Endodermal cell (in vitro differentiated cells): ENCODE measurements around the gene TRERF1. TPM values are rescaled to one million over a fixed set of nuclear protein-coding genes. Genes with fewer than 3 reads are reported as not detected.

Experiments
- DNase-seq: peaks from one replicate; pipeline ENCODE4 v3.0.0-alpha.2; 2017
- H3K27ac ChIP-seq: 2 replicates; pipeline ENCODE4 v1.5.1; 2013; ENCODE audit warnings: mild to moderate bottlenecking, low read depth, low read length, moderate library complexity
- H3K27me3 ChIP-seq: 2 replicates; pipeline ENCODE4 v1.6.1; 2013; ENCODE audit warnings: mild to moderate bottlenecking, low read length, moderate library complexity; ENCODE audit not compliant: insufficient read depth, control insufficient read depth, poor library complexity, severe bottlenecking
- H3K36me3 ChIP-seq: 2 replicates; pipeline ENCODE4 v1.7.0; 2013; ENCODE audit warnings: mild to moderate bottlenecking, low read length, moderate library complexity; ENCODE audit not compliant: control insufficient read depth, insufficient read depth
- H3K4me1 ChIP-seq: one replicate; pipeline ENCODE4 v1.7.0; 2013; ENCODE audit warnings: low read length; ENCODE audit not compliant: control insufficient read depth, insufficient read depth
- H3K4me3 ChIP-seq: 2 replicates; pipeline ENCODE4 v1.5.1; 2013; ENCODE audit warnings: mild to moderate bottlenecking, low read length, moderate library complexity
- H3K9ac ChIP-seq: 2 replicates; pipeline ENCODE4 v1.6.1; 2013; ENCODE audit warnings: mild to moderate bottlenecking, low read length, moderate library complexity; ENCODE audit not compliant: poor library complexity, severe bottlenecking; ENCODE audit errors: extremely low read depth
- H3K9me3 ChIP-seq: 2 replicates; pipeline ENCODE4 v1.6.1; 2013; ENCODE audit warnings: mild to moderate bottlenecking, low read length, moderate library complexity; ENCODE audit not compliant: control insufficient read depth
- H3K27ac Mint-ChIP-seq: 2 replicates; pipeline ENCODE4 v1.8.0; 2020; ENCODE audit warnings: mixed read lengths
- H3K27me3 Mint-ChIP-seq: 2 replicates; pipeline ENCODE4 v1.8.0; 2021; ENCODE audit warnings: mild to moderate bottlenecking, mixed read lengths; ENCODE audit not compliant: insufficient read depth
- H3K36me3 Mint-ChIP-seq: 2 replicates; pipeline ENCODE4 v1.8.0; 2020; ENCODE audit warnings: low read depth, mixed read lengths
- H3K4me1 Mint-ChIP-seq: 2 replicates; pipeline ENCODE4 v1.8.0; 2020; ENCODE audit warnings: mixed read lengths
- H3K4me3 Mint-ChIP-seq: 2 replicates; pipeline ENCODE4 v1.8.0; 2020; ENCODE audit warnings: mild to moderate bottlenecking, moderate library complexity, mixed read lengths
- H3K9me3 Mint-ChIP-seq: 2 replicates; pipeline ENCODE4 v1.8.0; 2020; ENCODE audit warnings: mild to moderate bottlenecking, mixed read lengths
- CTCF ChIP-seq: fragments of 200-600 bp; sonication (generic); conservative IDR thresholded peaks from 2 replicates; pipeline ENCODE4 v1.5.0; 2021; ENCODE audit warnings: antibody characterized with exemption, mild to moderate bottlenecking
- WGBS, 2 experiments: methylation state at CpG; one replicate each; pipeline versions ENCODE4 v1.1.5 to v1.1.7; 2013; ENCODE audit warnings: missing lambda C conversion rate in 2 of 2, mixed read lengths in 1 of 2; ENCODE audit not compliant: insufficient coverage in 1 of 2, insufficient read length in 1 of 2; 5-methylcytosine and 5-hydroxymethylcytosine counted together
- total RNA-seq, 2 donors: library from RNA; stranded (reverse); fragmentation: NEBNext Ultra II Directional in 1 of 2; extraction: Animal tissue kit (Norgen Biotek cat#: 25700) in 1 of 2; gene quantifications; 2 replicates in 1 of 2; 3 replicates in 1 of 2; pipeline ENCODE4 v1.2.1, GENCODE V29; 2021

The TRERF1 gene
- total RNA-seq, 2 donors from 2014 or later = 4.7 to 5.3 TPM

DNA sequence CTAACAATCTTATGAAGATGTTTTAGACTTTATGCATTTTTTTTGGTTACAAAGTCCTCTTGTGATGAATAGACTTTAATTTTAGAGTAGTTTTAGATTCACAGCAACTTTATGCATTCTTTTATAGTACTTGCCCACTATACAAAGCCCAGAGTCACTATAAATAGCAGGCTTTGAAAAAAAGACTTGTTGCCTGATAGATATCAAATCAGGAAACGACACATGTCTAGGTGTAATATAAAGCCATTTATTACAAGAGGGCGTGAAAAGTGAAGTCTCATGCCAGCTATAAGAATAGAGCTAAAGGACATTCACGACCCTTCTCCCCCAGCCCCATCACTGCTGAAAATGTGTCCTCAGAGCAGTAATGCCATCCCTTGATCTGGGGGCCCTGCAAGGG lies 156.0 kb downstream of the TRERF1 start:
- H3K27ac ChIP-seq = no peak overlapping the region
- no peaks in the 10 kb centered on the region for H3K4me1 ChIP-seq
- Mint-ChIP-seq H3K9me3 (no peaks in the 10 kb centered on the region), H3K4me1 (peaks cover 4% of the 10 kb centered on the region), H3K27me3 (peaks cover 14% of the 10 kb centered on the region), H3K36me3 (peaks cover 1% of the 10 kb centered on the region), H3K4me3 (no peak overlapping the region), H3K27ac (no peak overlapping the region)
- 98 to 100% methylated on average over 3 of the region's 3 CpGs for WGBS, 2 experiments
- H3K4me3 ChIP-seq = no peak overlapping the region
- no peak overlapping the region for H3K9ac ChIP-seq
- H3K9me3 ChIP-seq = no peaks in the 10 kb centered on the region
- H3K36me3 ChIP-seq = no peaks in the 10 kb centered on the region
- TF ChIP-seq CTCF = no peak
- DNase-seq = no peak
- H3K27me3 ChIP-seq = peaks cover 4% of the 10 kb centered on the region

- H3K27me3 ChIP-seq = peaks cover 4% of the 10 kb centered on the region
- no peak overlapping the region for H3K4me3 Mint-ChIP-seq
- TF ChIP-seq CTCF = no peak
- H3K9me3 Mint-ChIP-seq = no peaks in the 10 kb centered on the region
- H3K4me1 ChIP-seq = no peaks in the 10 kb centered on the region
- no peaks in the 10 kb centered on the region for H3K36me3 ChIP-seq
- no peak overlapping the region for H3K27ac ChIP-seq
- no peak overlapping the region for H3K27ac Mint-ChIP-seq
- no peaks in the 10 kb centered on the region for H3K4me1 Mint-ChIP-seq
- no peak overlapping the region for H3K9ac ChIP-seq
- peaks cover 9% of the 10 kb centered on the region for H3K27me3 Mint-ChIP-seq
- no peak overlapping the region for H3K4me3 ChIP-seq
- DNase-seq = no peak
- 89% methylated on average over 1 of the region's 1 CpG; no CpG with 5 or more reads in 1 of the 2 experiments for WGBS, 2 experiments
- H3K36me3 Mint-ChIP-seq = peaks cover 1% of the 10 kb centered on the region
- H3K9me3 ChIP-seq = no peaks in the 10 kb centered on the region
Observed at GRCh38 chr6:42295181-42295580, 156.5 kb downstream of the TRERF1 start.

- H3K9me3 Mint-ChIP-seq = no peaks in the 10 kb centered on the region
- no peak overlapping the region for H3K27ac Mint-ChIP-seq
- 91 to 95% methylated on average over 2 to 3 of the region's 3 CpGs for WGBS, 2 experiments
- H3K9me3 ChIP-seq = no peaks in the 10 kb centered on the region
- H3K27ac ChIP-seq = no peak overlapping the region
- no peak overlapping the region for H3K4me3 ChIP-seq
- no peaks in the 10 kb centered on the region for H3K36me3 ChIP-seq
- no peak for DNase-seq
- no peak overlapping the region for H3K4me3 Mint-ChIP-seq
- peaks cover 5% of the 10 kb centered on the region for H3K27me3 Mint-ChIP-seq
- no peaks in the 10 kb centered on the region for H3K4me1 Mint-ChIP-seq
- no peak for TF ChIP-seq CTCF
- no peak overlapping the region for H3K9ac ChIP-seq
- no peaks in the 10 kb centered on the region for H3K4me1 ChIP-seq
- H3K36me3 Mint-ChIP-seq = peaks cover under 1% of the 10 kb centered on the region
- peaks cover 2% of the 10 kb centered on the region for H3K27me3 ChIP-seq
Observed at GRCh38 chr6:42294759-42295158, 157.0 kb downstream of the TRERF1 start.
